SK-N-SH treated with all-trans-retinoic acid at 6 μM for 48 hours (cell line): ENCODE data around the gene VIT.

Experiments
- BACH2 ChIP-seq: fragments of 250-450 bp; sonication (Bioruptor Pico); IDR thresholded peaks from 2 replicates; pipeline ENCODE4 v1.9.0; 2021; ENCODE audit warnings: mild to moderate bottlenecking, borderline replicate concordance
- CSDC2 ChIP-seq: fragments of 250-450 bp; sonication (Bioruptor Pico); IDR thresholded peaks from 2 replicates; pipeline ENCODE4 v1.5.0; 2020; ENCODE audit warnings: mild to moderate bottlenecking, moderate library complexity
- TF ChIP-seq, protein P1 (sequence below): fragments of 250-450 bp; sonication (Bioruptor Pico); IDR thresholded peaks from 2 replicates; pipeline ENCODE4 v1.8.0; 2020; ENCODE audit warnings: mild to moderate bottlenecking, moderate library complexity, borderline replicate concordance
- TF ChIP-seq, protein P2 (sequence below): fragments of 250-450 bp; sonication (Bioruptor Pico); IDR thresholded peaks from 2 replicates; pipeline ENCODE4 v1.5.0; 2020; ENCODE audit warnings: mild to moderate bottlenecking, moderate library complexity

DNA sequence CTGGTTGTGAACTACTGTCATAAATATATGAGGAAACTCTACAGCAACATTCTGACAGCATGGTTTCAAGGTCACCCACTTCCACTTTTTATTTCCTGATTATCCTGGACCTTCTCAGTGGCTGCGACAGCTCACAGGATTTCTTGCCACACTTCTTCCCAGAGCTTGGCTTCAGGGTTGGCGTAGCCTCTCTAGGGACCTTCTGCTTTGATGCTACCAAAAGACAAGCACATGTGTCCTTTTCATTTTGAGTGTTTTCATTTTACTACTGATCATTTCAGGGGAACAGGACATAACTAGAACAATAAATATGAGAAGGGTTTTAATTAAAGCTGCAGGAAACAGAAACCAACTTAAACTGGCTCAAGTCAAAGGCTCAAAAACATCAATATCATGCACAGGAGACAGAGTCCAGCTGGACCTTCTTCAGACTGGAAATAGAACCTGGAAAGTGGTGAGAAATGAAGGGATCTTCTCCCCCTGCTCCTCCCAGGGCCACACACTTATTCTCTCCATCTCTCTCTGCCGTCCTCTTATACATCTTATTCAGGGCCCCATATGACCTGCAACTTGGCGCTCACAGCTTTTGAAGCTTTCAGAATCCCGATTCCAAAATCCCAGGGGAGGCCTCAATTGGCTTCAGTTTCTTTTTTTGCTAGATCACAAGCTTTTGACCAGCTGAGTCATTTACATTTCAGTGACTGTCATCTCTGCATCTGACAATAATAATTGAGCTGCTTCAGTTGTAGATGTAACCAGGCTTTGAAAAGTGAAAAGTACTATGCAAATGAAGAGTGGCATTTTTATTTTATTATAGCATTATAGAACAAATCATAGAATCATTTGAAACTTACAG lies 9.7 kb downstream of the VIT start:
- TF ChIP-seq, protein P1, sequence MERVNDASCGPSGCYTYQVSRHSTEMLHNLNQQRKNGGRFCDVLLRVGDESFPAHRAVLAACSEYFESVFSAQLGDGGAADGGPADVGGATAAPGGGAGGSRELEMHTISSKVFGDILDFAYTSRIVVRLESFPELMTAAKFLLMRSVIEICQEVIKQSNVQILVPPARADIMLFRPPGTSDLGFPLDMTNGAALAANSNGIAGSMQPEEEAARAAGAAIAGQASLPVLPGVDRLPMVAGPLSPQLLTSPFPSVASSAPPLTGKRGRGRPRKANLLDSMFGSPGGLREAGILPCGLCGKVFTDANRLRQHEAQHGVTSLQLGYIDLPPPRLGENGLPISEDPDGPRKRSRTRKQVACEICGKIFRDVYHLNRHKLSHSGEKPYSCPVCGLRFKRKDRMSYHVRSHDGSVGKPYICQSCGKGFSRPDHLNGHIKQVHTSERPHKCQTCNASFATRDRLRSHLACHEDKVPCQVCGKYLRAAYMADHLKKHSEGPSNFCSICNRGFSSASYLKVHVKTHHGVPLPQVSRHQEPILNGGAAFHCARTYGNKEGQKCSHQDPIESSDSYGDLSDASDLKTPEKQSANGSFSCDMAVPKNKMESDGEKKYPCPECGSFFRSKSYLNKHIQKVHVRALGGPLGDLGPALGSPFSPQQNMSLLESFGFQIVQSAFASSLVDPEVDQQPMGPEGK, result no peak
- TF ChIP-seq CSDC2 (CRISPR knock-in tag) (no peak), BACH2 (CRISPR knock-in tag) (no peak)
- TF ChIP-seq, protein P2, sequence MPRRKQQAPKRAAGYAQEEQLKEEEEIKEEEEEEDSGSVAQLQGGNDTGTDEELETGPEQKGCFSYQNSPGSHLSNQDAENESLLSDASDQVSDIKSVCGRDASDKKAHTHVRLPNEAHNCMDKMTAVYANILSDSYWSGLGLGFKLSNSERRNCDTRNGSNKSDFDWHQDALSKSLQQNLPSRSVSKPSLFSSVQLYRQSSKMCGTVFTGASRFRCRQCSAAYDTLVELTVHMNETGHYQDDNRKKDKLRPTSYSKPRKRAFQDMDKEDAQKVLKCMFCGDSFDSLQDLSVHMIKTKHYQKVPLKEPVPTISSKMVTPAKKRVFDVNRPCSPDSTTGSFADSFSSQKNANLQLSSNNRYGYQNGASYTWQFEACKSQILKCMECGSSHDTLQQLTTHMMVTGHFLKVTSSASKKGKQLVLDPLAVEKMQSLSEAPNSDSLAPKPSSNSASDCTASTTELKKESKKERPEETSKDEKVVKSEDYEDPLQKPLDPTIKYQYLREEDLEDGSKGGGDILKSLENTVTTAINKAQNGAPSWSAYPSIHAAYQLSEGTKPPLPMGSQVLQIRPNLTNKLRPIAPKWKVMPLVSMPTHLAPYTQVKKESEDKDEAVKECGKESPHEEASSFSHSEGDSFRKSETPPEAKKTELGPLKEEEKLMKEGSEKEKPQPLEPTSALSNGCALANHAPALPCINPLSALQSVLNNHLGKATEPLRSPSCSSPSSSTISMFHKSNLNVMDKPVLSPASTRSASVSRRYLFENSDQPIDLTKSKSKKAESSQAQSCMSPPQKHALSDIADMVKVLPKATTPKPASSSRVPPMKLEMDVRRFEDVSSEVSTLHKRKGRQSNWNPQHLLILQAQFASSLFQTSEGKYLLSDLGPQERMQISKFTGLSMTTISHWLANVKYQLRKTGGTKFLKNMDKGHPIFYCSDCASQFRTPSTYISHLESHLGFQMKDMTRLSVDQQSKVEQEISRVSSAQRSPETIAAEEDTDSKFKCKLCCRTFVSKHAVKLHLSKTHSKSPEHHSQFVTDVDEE, result no peak
